GM21390 (cell line): ENCODE data around the gene GLT1D1.

Experiments
- ATAC-seq: cut with Tn5 transposase; IDR thresholded peaks from one replicate; pipeline ENCODE4 v1.9.1; 2021; ENCODE audit not compliant: unreplicated experiment

GLT1D1 gene

GRCh38 chr12:128992116-128992515 is 138.8 kb downstream of the GLT1D1 start:
- ATAC-seq, result no peak

GRCh38 chr12:128992550-128992949 is 139.3 kb downstream of the GLT1D1 start:
- ATAC-seq, result no peak

- ATAC-seq, result no peak
Observed at GRCh38 chr12:128994856-128995255, 141.6 kb downstream of the GLT1D1 start.

- no peak for ATAC-seq
Observed at GRCh38 chr12:128995619-128996018, 142.3 kb downstream of the GLT1D1 start.

DNA sequence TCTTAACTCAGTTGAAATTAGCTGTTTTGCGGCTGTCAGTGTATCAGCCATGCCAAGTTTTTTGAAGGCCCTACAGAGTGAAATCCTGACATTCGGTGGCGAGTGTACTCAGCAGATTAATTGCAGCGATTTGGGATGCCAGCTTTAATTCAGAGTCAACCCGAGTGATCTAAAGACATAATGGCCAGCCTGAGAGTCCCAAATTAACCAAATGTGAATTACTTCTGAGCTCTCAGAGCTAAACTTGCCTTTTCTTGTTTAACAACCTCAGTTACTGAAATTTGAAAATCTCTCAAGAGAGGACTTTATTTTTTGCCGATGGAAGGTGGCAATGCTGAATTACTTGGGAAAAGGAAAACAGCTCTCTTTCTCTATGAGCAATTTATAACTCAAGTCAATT is 148.5 kb downstream of the GLT1D1 start:
- no peak for ATAC-seq

DNA sequence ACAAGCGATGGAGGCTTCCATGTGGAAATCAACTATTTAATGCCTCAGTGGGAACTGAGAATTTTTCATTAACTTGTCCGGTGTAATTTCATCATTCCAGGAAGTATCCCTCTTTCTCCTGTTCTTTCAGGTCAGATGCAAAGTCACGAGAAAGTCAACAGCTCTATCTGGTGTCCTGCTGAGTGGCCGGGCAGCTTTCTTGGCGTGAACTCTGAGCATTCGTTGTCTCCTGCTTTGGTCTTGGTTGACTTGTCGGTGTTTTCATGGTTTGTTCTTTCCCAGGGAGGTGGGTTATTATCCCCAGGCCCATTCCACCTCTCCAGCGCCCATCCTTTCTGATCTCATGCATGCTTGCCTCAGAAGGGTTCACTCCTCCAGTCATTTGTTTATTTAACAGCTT is 149.1 kb downstream of the GLT1D1 start:
- ATAC-seq, result no peak

DNA sequence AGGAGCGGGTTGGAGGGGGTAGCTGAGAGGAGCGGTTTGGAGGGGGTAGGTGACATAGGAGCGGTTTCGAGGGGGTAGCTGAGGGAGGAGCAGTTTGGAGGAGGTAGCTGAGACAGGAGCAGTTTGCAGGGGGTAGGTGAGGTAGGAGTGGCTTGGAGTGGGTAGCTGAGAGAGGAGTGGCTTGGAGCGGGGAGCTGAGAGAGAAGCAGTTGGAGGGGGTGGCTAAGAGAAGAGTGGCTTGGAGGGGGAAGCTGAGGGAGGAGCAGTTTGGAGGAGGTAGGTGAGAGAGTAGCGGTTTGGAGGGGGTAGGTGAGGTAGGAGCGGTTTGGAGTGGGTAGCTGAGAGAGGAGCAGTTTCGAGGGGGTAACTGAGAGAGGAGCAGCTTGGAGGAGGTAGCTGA is 152.1 kb downstream of the GLT1D1 start:
- no peak for ATAC-seq

DNA sequence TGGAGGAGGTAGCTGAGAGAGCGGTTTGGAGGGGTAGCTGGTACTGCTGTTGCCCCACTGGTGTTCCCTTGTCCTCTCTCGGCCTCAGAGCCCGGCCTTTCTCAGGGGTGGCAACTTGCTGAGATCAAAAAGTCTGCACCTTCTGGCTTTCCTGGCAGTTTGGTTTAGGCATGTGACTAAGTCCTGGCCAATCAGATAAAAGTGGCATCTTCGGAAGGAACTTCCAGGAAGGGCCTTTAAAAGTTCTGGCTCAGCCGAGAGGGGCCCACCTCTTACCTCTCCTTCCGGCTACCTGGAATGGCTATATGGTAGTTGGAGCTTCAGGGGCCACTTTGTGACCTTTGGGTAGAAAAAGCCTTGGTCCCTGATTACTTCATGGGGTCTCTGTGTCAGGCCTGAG is 152.6 kb downstream of the GLT1D1 start:
- no peak for ATAC-seq

- ATAC-seq, result no peak
Observed at GRCh38 chr12:129009833-129010622, 156.8 kb downstream of the GLT1D1 start.

GRCh38 chr12:129016159-129016558 is 162.9 kb downstream of the GLT1D1 start:
- no peak for ATAC-seq

- no peak for ATAC-seq
Observed at GRCh38 chr12:129025055-129025454, 171.8 kb downstream of the GLT1D1 start.

DNA sequence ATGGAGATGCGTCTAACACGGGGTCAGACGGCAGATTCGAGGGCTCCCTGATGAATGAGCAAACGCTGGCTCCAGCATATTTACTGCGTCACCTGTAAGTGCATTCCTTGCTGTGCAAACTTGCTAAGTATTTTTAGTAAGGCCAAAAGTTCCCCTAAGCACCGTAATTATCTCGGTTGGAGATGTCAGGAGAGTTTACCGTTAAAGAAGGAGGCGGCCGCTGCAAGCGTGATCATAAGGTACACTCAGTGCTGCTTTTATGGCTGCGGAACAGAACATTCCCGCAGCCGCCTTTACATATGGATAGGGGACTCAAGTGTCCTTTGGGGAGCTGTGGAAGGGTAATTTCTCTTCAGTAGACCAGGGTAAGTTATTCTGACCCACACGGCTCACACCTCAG is 175.6 kb downstream of the GLT1D1 start:
- no peak for ATAC-seq
